OCI-LY7 (cell line): ENCODE data around the gene POLR1C.

ENCODE experiments used
- EZH2phosphoT487 ChIP-seq: fragments of 200-600 bp; sonication (generic); IDR thresholded peaks from 2 replicates; pipeline ENCODE4 v1.6.1; 2018; ENCODE audit warnings: low read depth, borderline replicate concordance, mild to moderate bottlenecking, mixed run types, antibody characterized with exemption, low read length, moderate library complexity, mixed read lengths
- TF ChIP-seq, protein P1 (sequence below): fragments of 200-600 bp; sonication (generic); conservative IDR thresholded peaks from 2 replicates; pipeline ENCODE4 v1.5.1; 2014; ENCODE audit warnings: mild to moderate bottlenecking, antibody characterized with exemption, low read length, moderate library complexity, mixed read lengths

DNA sequence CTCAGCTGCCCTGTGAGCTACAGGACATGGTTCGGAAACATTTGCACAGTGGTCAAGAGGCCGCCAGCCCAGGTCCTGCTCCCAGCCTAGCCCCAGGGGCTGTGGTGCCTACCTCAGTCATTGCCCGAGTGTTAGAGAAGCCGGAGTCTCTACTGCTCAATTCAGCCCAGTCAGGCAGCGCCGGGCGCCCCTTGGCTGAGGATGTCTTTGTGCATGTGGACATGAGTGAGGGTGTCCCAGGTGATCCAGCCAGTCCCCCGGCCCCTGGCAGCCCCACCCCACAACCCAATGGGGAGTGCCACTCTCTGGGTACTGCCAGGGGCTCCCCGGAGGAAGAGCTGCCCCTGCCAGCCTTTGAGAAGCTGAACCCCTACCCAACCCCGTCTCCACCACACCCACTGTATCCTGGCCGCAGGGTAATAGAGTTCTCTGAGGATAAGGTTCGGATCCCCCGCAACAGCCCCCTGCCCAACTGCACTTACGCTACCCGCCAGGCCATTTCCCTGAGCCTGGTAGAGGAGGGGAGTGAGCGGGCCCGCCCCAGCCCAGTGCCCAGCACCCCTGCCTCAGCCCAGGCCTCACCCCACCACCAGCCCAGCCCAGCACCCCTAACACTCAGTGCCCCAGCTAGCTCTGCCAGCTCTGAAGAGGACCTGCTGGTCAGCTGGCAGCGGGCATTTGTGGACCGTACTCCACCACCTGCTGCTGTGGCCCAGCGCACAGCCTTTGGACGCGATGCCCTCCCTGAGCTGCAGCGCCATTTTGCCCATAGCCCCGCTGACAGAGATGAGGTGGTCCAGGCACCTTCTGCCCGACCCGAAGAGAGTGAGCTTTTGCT lies 11.9 kb upstream of the POLR1C start:
- TF ChIP-seq, protein P1, sequence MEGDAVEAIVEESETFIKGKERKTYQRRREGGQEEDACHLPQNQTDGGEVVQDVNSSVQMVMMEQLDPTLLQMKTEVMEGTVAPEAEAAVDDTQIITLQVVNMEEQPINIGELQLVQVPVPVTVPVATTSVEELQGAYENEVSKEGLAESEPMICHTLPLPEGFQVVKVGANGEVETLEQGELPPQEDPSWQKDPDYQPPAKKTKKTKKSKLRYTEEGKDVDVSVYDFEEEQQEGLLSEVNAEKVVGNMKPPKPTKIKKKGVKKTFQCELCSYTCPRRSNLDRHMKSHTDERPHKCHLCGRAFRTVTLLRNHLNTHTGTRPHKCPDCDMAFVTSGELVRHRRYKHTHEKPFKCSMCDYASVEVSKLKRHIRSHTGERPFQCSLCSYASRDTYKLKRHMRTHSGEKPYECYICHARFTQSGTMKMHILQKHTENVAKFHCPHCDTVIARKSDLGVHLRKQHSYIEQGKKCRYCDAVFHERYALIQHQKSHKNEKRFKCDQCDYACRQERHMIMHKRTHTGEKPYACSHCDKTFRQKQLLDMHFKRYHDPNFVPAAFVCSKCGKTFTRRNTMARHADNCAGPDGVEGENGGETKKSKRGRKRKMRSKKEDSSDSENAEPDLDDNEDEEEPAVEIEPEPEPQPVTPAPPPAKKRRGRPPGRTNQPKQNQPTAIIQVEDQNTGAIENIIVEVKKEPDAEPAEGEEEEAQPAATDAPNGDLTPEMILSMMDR, result no peak
- no peak for TF ChIP-seq EZH2phosphoT487
